ENCODE measurements around the gene TRAK1.
A peak's percentile ranks its signal among the peaks of the same experiment; 100 is the strongest.

TRAK1 gene

DNA sequence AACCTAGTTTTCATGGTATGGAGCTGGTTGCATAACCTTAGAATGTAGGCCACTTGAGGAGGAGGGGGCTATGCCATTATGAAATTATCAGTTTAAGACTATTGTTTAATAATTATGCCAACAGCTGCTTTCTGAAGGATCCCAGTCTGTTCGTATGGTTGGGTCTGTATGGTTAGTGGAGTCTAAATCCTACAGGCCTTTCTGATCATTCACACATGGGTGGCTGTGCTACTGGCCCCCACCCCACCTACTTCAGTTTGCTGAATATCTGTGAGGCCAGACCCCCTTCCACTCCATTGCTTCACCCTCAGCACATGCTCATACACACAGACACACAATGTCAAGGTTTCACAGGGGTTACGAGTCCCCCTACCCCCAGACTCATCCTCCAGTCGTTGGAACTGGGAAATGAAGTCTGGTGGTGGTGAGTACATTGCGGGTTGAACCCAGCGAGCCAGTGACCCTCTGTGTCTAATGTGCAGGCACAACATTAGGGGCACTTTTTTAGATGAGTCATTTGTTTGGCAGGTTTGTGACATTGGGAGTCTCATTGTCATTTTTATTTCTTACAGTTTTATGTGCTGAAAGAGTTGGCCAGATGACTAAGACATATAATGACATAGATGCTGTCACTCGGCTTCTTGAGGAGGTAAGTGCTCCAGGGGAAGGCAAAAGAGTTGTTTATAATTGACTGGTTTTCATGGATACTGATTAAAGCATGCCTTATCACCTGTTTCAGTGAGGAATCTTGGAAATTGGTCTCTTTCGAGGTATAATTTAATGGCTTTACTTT is 85.3 kb downstream of the TRAK1 start:
- DNase-seq (ENCODE audit: low read depth in 2 of 2): no peak

DNA sequence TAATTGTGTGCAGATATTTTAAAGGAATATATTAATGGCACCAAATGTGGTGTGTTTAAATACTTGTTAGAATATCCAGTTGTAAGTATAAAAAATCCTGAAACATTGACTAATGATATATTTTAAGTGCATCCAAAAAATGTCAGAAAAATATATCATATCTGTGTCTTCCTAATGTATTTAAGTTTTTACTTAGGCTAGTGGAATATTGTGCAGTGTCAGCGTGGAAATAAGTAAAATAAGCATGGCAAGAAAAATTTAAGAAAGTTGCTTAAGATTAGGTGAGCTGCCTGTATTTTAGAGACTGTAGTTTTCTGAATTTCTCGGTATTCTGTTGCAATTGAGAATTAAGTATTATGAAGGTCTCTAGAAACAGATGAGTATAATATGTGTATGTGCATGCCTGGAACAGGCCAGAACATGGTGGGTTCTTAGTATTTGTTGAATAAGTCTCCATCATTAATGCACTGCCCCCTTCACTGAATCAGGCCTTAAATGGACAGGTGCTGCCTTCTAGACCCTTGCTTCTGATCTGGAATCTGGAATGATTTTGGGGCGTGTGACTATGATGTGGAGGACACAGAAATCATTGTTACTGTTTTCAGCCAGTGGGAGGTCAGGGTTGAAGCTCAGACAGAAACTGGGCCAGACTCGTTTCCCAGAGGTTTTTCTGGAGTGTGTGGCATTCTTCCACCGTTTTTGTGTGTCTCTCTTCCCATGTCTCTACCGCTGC is 86.1 kb downstream of the TRAK1 start:
- no peak for DNase-seq (ENCODE audit: low read depth in 2 of 2)

DNA sequence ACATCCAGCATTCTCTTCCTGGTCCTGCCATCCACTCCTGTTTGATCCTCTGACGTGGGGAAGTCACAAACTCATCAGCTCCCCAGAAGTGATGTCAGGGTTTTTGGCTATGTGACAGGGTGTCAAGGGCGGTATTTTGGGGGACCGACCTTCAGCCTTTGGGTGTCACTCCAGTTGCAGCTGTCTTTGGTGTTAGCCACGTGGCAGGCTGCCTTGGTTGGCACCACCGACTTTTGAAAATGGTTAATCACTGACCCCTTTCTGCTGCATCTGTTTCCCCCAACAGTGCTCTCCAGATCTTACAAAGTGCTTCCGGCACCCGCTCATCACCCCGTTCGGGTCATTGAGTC is 86.6 kb downstream of the TRAK1 start:
- DNase-seq (ENCODE audit: low read depth in 2 of 2): no peak

DNA sequence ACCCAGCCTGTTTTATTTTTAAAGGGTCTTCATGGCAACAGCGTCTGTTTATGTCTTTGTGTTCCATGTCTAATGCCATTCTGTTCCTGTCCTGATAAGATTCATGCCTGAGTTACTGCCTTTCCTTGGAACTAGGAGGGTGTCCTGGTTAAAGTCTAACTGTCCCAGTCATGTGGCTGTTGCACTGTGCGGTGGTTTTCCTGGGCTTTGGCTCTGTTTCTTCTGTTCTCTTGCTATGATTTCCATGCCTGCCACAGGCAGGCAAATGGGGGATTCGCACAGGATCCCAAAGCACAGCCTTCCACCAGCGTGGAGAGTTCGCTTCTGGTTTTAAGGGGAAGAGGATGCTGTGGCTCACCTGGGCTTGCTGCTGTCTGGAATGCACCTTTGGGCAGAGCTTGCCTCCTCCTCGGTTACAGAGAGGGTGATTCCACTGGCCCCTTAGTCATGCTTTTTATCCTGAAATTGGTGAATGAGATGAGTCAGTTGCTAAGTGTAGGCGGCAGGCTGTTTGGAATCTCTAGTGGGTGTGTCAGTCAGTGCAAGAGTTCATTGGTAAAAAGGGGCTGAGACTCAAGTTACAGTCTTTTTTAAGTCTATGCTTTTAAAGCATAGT is 88.1 kb downstream of the TRAK1 start:
- no peak for DNase-seq (ENCODE audit: low read depth in 2 of 2)

DNA sequence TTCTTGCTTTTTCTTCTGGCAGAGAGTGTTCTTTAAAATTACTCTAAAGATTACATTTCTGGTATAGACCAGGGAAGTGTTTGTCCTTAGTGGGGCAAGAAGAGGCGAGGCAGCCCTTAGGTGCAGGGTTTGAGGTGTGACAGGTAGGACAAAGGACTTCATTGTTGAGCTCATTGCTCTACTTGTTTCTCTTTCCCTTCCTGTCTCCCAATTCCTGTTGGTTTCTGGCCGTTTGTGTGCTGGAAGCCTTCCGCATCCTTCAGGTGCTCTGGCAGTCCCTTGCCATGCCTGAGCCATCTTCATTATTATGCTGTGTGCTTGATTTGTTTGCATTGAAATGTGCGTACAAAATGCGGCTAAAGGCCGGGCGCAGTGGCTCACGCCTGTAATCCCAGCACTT is 89.7 kb downstream of the TRAK1 start:
- DNase-seq (ENCODE audit: low read depth in 2 of 2): no peak

DNA sequence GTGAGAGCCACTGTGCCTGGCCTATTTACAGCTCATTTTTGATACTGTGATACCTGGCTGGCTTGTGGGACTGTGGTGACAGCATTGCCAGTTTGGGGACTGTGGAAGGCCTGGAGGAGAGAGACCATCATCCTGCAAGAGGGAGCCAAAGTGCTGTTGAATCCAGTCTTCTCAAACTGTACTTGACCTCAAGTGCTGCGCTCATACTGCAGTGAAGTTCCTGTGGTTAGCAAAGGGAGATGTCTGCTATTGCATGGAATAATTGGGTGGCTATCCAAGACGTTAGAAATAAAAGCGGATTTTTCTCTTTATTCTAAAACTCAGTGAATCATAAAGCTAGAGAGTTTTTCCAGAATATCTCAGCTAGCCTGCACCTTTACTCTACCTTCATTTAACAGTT is 91.4 kb downstream of the TRAK1 start:
- no peak for DNase-seq (ENCODE audit: low read depth in 2 of 2)

DNA sequence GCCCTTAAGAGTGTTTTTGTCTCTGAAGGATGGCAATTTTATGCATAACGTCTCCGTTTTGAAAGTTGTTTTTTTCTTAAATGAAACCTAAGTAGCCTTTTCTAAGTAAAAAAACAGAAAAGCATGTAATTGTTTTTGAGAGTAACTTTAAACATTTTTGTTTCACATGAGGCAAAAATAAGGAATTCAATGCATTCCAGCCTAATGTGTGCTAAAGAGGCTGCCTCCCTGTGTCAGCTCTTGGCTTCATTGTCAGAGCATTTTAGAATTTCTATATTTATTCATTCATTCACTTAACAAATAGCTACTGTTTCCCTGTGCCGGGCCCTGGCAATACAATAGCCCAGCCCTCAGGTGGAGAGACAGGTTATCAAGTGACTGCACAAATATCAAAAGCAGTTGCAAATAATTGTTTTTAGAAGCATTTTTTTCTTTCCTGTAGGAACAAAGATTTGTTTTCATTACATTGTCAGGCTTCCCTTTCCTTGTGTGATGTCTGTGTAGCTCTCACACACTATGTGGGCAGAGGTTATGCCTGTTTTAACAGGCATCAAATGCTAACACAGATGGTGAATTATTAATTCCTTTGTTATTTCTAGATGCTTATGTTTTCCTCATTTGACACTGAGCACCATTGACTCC is 93.0 kb downstream of the TRAK1 start:
- DNase-seq (ENCODE audit: low read depth in 2 of 2): no peak

DNA sequence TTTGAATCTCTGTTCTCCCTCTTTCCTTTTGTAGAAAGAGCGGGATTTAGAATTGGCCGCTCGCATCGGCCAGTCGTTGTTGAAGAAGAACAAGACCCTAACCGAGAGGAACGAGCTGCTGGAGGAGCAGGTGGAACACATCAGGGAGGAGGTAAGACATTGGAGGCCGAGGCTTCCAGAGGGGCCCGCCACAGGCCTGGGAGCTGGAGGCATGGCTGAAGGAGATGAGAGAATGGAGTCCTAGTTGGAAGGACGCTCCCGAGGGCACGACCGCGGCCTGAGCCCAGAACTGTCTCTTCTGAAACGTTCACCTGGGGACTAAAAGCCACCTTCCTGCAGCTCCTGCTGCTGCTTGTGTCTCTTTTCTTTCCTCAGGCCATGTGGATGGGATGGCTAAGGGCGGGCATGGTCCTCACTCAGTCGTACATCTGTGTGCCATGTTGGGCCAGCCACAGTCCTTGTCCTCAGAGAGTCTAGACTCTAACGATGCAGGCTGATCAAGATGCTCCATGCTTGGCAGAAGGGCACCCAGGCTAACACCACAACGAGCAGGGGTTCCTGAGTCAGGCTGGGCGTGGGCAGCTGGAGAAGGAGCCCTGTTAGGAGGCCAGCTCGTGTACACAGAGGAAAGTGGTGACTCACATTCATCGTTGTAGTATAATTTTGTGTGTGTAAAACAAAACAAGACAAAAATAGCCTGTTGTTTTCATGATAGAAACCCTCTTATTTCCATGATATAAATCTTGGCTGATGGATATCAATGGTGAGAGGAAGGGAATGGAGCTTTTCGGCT is 93.7 kb downstream of the TRAK1 start:
- no peak for DNase-seq (ENCODE audit: low read depth in 2 of 2)

DNA sequence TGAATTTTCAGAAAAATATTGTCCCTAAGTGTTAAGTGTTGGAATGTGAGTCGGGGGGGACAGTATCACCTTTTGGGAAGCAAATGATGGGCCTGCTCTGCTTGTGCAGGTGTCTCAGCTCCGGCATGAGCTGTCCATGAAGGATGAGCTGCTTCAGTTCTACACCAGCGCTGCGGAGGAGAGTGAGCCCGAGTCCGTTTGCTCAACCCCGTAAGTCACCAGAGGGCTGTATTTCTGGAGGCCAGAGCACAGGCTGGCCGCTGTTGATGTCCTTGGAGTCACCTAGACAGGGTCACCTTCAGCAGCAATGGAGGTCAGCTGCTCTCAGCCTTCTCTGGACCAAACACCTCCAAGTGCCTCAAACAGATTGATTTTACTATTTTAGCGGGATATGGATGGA is 96.8 kb downstream of the TRAK1 start:
- DNase-seq (ENCODE audit: low read depth in 2 of 2): no peak

DNA sequence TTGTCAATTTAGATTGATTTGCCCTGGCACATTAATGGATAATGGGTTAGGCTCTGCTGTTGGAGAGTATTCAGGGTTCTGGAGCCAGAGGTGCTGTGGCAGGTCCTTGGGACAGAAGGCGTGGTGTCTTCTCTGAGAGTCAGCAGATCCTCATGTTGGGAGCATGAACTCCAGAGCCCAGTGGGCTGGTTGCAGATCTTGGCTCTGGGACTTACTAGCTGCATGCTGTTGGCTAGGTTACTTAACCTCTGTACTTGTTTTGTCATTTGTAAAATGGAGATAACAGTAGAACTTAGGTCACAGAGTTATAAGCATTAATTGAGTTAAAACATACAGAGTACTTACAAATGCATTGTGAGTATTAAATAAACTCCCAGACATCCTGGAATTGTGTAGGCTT is 97.2 kb downstream of the TRAK1 start:
- DNase-seq (ENCODE audit: low read depth in 2 of 2): no peak

DNA sequence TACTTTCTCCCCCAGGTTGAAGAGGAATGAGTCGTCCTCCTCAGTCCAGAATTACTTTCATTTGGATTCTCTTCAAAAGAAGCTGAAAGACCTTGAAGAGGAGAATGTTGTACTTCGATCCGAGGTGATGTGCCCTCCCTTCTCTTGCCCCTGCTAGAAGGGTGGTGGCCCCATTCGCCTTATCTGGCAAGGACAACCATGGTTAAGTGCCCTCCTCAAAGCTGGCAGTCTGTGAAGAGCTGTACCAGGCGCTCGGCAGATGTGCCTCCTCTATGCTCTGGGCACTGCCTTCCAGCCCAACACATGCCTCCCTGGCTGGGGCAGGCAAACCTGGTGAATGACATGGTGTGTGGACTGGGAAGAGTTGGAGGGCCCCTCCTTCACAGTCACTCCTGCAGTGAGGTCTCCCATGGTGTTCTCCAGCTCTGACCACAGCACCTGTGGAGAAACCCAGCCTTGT is 97.9 kb downstream of the TRAK1 start:
- no peak for DNase-seq (ENCODE audit: low read depth in 2 of 2)

DNA sequence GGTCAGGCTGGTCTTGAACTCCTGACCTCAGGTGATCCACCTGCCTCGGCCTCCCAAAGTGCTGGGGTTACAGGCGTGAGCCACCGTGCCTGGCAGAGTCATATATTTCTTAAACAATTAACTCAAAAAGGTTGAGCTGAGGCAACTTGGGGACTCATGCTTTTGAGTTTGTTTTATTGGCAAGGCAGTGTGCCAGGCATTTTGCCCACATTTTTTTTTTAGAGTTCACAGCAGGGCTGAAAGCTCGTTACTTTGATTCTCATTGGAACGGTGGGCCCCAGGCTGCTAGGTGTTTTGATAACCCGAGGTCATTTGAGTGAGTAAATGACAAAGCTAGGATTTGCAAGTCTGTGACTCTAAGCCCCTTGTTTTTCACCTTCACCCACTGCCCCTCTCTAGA is 98.6 kb downstream of the TRAK1 start:
- no peak for DNase-seq (ENCODE audit: low read depth in 2 of 2)

DNA sequence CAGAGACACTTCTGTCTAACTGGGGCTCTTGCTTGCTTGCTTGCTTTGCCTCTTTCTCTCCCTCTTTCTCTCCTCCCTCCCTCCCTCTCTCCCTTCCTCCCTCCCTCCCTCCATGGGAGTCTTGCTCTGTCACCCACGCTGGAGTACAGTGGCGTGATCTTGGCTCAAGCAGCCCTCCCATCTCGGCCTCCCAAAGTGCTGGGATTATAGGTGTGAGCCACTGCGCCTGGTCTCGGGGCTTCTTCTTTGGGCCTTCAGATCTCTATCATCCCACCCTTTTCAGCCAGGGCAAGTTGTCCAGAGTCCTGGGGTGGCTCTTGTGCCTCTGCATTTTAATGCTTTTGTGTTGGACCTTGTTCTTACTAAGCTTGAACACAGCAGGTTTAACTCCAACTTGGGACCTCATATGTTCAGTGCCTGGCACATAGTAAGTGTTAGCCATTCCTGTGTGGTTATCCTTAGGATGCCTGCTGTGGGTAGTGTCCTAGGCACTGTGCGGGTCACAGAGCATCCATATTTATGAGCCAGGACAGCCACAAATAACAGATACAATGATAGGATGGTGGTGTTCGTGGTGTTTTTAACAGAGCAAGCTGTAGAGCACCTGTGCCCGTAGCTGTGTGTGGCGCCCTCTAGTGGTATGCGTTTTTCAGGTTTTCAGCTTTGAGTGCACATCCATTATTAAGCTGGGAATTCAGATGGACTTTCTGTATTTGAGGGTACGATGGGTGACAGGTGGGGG is 99.7 kb downstream of the TRAK1 start:
- peak; percentile 12 to 28 for DNase-seq (ENCODE audit: low read depth in 2 of 2)

DNA sequence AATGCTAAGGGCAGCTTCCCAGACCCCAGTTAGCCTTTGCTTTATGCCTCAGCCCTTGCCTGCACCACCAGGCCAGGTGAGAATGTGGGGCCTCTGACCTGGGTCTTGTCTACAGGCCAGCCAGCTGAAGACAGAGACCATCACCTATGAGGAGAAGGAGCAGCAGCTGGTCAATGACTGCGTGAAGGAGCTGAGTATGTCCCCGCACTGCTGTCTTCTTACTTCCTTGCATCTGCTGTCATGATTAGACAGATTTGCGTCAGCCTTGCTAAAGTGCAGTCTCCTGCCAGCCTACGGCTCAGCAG is 100.2 kb downstream of the TRAK1 start:
- DNase-seq (ENCODE audit: low read depth in 2 of 2): no peak

DNA sequence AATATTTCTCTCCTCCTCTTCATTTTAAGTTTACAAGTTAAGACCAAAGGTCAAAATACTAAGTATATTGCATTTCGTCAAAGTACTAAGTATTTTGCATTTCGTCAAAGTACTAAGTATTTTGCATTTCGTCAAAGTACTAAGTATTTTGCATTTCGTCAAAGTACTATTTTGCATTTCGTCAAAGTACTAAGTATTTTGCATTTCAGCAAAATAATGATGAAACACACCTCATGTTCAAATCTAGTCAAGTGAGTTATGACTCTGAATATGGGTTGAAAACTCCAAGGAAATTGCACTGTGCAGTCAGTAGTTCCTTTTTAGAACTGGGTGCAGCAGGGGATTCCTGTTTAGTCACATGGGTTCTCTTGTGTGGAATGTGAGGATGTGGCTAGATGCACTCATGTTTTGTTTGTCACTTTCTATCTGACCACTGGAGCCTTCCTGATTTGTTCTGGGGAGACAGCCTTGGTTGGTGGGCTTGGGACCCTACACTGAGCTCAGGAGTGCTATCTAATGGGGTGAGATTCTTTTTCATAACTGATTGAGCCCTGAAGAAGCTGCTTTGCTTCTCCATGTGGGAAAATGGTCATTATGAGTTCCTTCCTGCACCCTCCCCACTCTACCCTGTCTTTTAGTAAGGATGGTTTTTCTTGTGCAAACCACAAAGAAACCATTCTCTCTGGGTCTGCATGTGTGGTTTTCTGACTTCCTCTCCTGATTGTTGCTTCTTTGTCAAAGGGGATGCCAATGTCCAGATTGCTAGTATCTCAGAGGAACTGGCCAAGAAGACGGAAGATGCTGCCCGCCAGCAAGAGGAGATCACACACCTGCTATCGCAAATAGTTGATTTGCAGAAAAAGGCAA is 101.4 kb downstream of the TRAK1 start:
- DNase-seq (ENCODE audit: low read depth in 2 of 2): no peak

DNA sequence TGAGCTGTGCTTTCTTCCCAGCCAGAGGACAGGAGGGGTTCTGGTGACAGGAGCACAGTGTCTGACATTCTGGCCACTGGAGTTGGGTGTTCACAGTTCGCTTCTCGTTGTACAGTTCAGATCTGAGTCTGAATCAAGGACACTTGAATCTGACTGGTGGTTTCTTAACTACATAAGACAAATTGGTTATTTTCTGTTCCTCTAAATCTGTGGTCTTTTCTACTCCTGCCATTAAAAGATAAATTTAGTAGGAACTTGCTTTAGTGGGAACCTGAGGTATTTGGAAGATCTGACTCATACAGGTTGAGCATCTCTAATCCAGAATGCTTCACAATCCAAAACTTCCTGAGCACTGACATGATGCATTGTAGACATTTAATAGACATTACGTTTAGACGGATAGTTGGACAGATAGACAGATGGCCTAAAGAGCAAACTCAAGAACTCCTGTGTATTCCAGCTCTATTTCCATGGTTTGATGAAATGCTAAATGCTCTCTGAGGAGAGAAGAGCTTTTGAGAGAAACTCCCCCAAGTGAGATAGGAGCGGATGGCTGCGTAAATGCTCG is 103.9 kb downstream of the TRAK1 start:
- no peak for DNase-seq (ENCODE audit: low read depth in 2 of 2)

DNA sequence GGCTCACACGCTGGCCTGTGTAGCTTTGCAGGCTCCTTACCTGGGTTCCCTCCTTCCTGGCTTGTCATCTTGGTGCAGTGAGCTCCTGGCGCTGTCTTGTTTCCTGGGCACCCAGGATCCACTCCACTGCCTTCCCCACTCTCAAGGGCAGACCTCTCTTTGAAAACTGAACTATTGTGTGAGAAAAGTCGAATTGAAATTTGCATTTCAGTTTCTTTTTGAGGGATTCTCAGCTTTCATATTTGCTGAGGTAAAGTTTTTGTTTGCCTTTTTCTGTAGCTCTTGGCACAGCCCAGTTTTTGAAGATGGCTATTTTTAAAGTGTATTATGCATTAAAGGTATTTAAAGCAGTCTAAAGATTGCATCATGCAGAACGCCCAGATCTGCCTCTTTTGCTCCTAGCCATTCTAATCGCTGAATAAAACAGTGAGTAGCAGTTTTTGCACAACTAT is 104.7 kb downstream of the TRAK1 start:
- no peak for DNase-seq (ENCODE audit: low read depth in 2 of 2)

DNA sequence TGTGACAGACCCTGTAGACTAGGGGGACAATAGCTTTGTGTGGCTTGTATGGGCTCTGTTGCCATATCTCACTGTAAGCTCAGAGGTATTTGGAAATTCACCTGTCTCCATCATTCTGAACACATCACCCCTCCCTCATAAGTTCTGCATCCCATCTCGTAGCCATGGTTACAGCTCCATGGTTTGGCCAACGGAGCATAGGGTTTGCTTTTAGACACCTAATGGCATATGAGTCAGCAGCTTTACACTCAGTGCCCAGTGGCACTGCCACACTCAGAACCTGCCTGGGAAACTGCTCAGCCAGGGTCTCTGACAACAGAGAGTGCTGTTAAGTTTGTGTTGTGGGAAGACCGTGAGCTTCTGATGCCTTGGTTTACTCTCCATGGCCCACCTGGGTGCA is 107.6 kb downstream of the TRAK1 start:
- no peak for DNase-seq (ENCODE audit: low read depth in 2 of 2)

DNA sequence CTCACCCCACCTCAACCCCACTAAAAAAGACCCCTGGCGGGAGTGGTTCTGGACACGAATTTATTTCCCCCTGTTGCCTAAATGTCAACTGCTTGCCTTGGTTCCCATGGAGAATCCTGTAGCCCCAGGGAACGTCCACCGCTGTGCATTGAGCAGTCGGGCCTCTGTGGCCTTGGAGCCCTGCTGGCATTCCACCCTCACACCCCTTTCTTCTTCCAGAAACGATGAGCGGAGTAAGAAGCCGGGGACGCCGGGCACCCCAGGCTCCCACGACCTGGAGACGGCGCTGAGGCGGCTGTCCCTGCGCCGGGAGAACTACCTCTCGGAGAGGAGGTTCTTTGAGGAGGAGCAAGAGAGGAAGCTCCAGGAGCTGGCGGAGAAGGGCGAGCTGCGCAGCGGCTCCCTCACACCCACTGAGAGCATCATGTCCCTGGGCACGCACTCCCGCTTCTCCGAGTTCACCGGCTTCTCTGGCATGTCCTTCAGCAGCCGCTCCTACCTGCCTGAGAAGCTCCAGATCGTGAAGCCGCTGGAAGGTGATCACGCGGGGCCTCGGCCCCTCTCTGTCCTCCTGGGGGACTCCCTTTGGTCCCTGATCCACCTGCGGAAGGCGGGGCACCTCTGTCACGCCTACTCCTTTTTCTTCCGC is 111.2 kb downstream of the TRAK1 start:
- no peak for DNase-seq (ENCODE audit: low read depth in 2 of 2)
